WTC11 (cell line): ENCODE measurements around the gene MRPL23. TPM values are rescaled to one million over a fixed set of nuclear protein-coding genes. Genes with fewer than 3 reads are reported as not detected.

Experiments
- ATAC-seq: fragments of 200-7000 bp; cut with Tn5 transposase; 2 replicates; pipeline ENCODE4 v1.10.0; 2021; ENCODE audit warnings: mild to moderate bottlenecking, moderate library complexity
- CTCF ChIA-PET: fragments of 300-600 bp; sonication (Branson Sonifier 250); formaldehyde crosslinking; loops from one replicate; lab custom pipeline; 2021; ENCODE audit warnings: antibody characterized with exemption; lab: Charles Lee
- POLR2A ChIA-PET: fragments of 350-600 bp; sonication (Branson Sonifier 250); formaldehyde crosslinking; loops from one replicate; lab custom pipeline; 2021; ENCODE audit warnings: antibody characterized with exemption; lab: Charles Lee
- DNase-seq: peaks from one replicate; pipeline ENCODE4 v3.0.0; 2021; ENCODE audit warnings: low spot score
- H3K27ac Mint-ChIP-seq: 2 replicates; pipeline ENCODE4 v1.8.0; 2021; ENCODE audit warnings: mixed read lengths
- H3K27me3 Mint-ChIP-seq: 2 replicates; pipeline ENCODE4 v1.8.0; 2021; ENCODE audit warnings: low read depth, mild to moderate bottlenecking, moderate library complexity, mixed read lengths
- H3K36me3 Mint-ChIP-seq: 2 replicates; pipeline ENCODE4 v1.8.0; 2021; ENCODE audit warnings: mixed read lengths
- H3K4me1 Mint-ChIP-seq: 2 replicates; pipeline ENCODE4 v1.8.0; 2022; ENCODE audit warnings: mixed read lengths
- H3K4me3 Mint-ChIP-seq: 2 replicates; pipeline ENCODE4 v1.8.0; 2021; ENCODE audit warnings: mild to moderate bottlenecking, moderate library complexity, mixed read lengths
- H3K9me3 Mint-ChIP-seq: 2 replicates; pipeline ENCODE4 v1.8.0; 2021; ENCODE audit warnings: mixed read lengths
- CREB1 ChIP-seq: sonication (generic); formaldehyde crosslinking; IDR thresholded peaks from 2 replicates; pipeline ENCODE4 v1.8.0; 2023; ENCODE audit warnings: mild to moderate bottlenecking, missing genetic modification reagents
- E2F1 ChIP-seq: sonication (generic); formaldehyde crosslinking; IDR thresholded peaks from 2 replicates; pipeline ENCODE4 v1.8.0; 2022; ENCODE audit warnings: mild to moderate bottlenecking, missing genetic modification reagents
- ELF4 ChIP-seq: sonication (generic); formaldehyde crosslinking; IDR thresholded peaks from 2 replicates; pipeline ENCODE4 v1.8.1; 2022; ENCODE audit warnings: low read depth, mild to moderate bottlenecking, moderate library complexity, missing genetic modification reagents
- ESRRA ChIP-seq: sonication (generic); formaldehyde crosslinking; IDR thresholded peaks from 2 replicates; pipeline ENCODE4 v1.8.1; 2022; ENCODE audit warnings: mild to moderate bottlenecking, missing genetic modification reagents, borderline replicate concordance
- FOXP1 ChIP-seq: sonication (generic); formaldehyde crosslinking; IDR thresholded peaks from 2 replicates; pipeline ENCODE4 v1.8.0; 2022; ENCODE audit warnings: missing genetic modification reagents, mild to moderate bottlenecking, moderate library complexity, borderline replicate concordance
- FOXP4 ChIP-seq: sonication (generic); formaldehyde crosslinking; IDR thresholded peaks from 2 replicates; pipeline ENCODE4 v1.8.0; 2022; ENCODE audit warnings: mild to moderate bottlenecking, missing genetic modification reagents
- GABPB1 ChIP-seq: sonication (generic); formaldehyde crosslinking; IDR thresholded peaks from 2 replicates; pipeline ENCODE4 v1.8.1; 2023; ENCODE audit warnings: mild to moderate bottlenecking, missing genetic modification reagents
- GRHL2 ChIP-seq: fragments of 250-450 bp; sonication (Bioruptor Pico); IDR thresholded peaks from 2 replicates; pipeline ENCODE4 v1.8.0; 2022; ENCODE audit warnings: mild to moderate bottlenecking, moderate library complexity; ENCODE audit not compliant: insufficient replicate concordance, severe bottlenecking
- GTF2I ChIP-seq: fragments of 250-450 bp; sonication (Bioruptor Pico); conservative IDR thresholded peaks from 2 replicates; pipeline ENCODE4 v1.4.0; 2021; ENCODE audit warnings: mild to moderate bottlenecking
- HMGA2 ChIP-seq: fragments of 250-450 bp; sonication (Bioruptor Pico); IDR thresholded peaks from 2 replicates; pipeline ENCODE4 v1.4.0; 2021; ENCODE audit warnings: mild to moderate bottlenecking, moderate library complexity
- HMGXB4 ChIP-seq: sonication (generic); formaldehyde crosslinking; IDR thresholded peaks from 2 replicates; pipeline ENCODE4 v1.8.1; 2023; ENCODE audit warnings: mild to moderate bottlenecking, moderate library complexity, missing genetic modification reagents
- NR1H2 ChIP-seq: sonication (generic); formaldehyde crosslinking; IDR thresholded peaks from 2 replicates; pipeline ENCODE4 v1.9.0; 2021; ENCODE audit warnings: mild to moderate bottlenecking, moderate library complexity, missing genetic modification reagents
- PRDM15 ChIP-seq: sonication (generic); formaldehyde crosslinking; IDR thresholded peaks from 2 replicates; pipeline ENCODE4 v1.8.0; 2022; ENCODE audit warnings: missing genetic modification reagents
- PRRX2 ChIP-seq: fragments of 250-450 bp; sonication (Bioruptor Pico); IDR thresholded peaks from 2 replicates; pipeline ENCODE4 v1.8.0; 2021; ENCODE audit warnings: mild to moderate bottlenecking
- SP1 ChIP-seq: sonication (generic); formaldehyde crosslinking; conservative IDR thresholded peaks from 2 replicates; pipeline ENCODE4 v1.8.1; 2022; ENCODE audit warnings: missing genetic modification reagents
- STAT6 ChIP-seq: sonication (generic); formaldehyde crosslinking; conservative IDR thresholded peaks from 2 replicates; pipeline ENCODE4 v1.8.1; 2023; ENCODE audit warnings: mild to moderate bottlenecking, low read depth, missing genetic modification reagents, moderate library complexity
- USF1 ChIP-seq: sonication (generic); formaldehyde crosslinking; IDR thresholded peaks from 2 replicates; pipeline ENCODE4 v1.8.0; 2022; ENCODE audit warnings: mild to moderate bottlenecking, missing genetic modification reagents
- ZNF121 ChIP-seq: sonication (generic); formaldehyde crosslinking; IDR thresholded peaks from 2 replicates; pipeline ENCODE4 v1.8.0; 2023; ENCODE audit warnings: missing genetic modification reagents
- ZNF138 ChIP-seq: sonication (generic); formaldehyde crosslinking; conservative IDR thresholded peaks from 2 replicates; pipeline ENCODE4 v1.8.1; 2022; ENCODE audit warnings: mild to moderate bottlenecking, moderate library complexity, missing genetic modification reagents
- total RNA-seq: library from RNA; stranded (reverse); gene quantifications from 3 replicates; pipeline ENCODE4 v1.2.3, GENCODE V29; 2021

MRPL23 gene
- total RNA-seq, 1 experiment from 2014 or later, result 73.0 TPM

- DNase-seq, result no peak
- TF ChIP-seq GABPB1 (CRISPR knock-in tag) (no peak), SP1 (CRISPR knock-in tag) (no peak), ELF4 (CRISPR knock-in tag) (no peak), STAT6 (CRISPR knock-in tag) (no peak), USF1 (CRISPR knock-in tag) (no peak), CREB1 (no peak), PRRX2 (CRISPR knock-in tag) (no peak), HMGA2 (CRISPR knock-in tag) (no peak), FOXP4 (CRISPR knock-in tag) (no peak), GTF2I (CRISPR knock-in tag) (no peak)
- TF ChIP-seq, all 79 proteins: peak for 0
- no peaks in the 10 kb centered on the region for H3K36me3 Mint-ChIP-seq
- ChIA-PET CTCF (interaction anchor here (0.8 to 2.6 kb wide), 9 partner anchors 16 to 173 kb away, joined by 3 to 21 read pairs (median 5); no protein-coding TSS in a partner anchor), POLR2A (no interaction called here)
- ATAC-seq, result no peak
- no peaks in the 10 kb centered on the region for H3K27me3 Mint-ChIP-seq
- H3K27ac Mint-ChIP-seq, result no peak overlapping the region
- no peaks in the 10 kb centered on the region for H3K4me1 Mint-ChIP-seq
- H3K9me3 Mint-ChIP-seq, result no peaks in the 10 kb centered on the region
- H3K4me3 Mint-ChIP-seq, result no peak overlapping the region
Observed at GRCh38 chr11:1998290-1998689, 51.2 kb downstream of the MRPL23 start.

- CTCF ChIA-PET, result interaction anchor here (0.5 to 2.3 kb wide), 36 partner anchors 10 to 359 kb away, joined by 3 to 50 read pairs (median 4); partner anchors contain the start of gene TNNT3
- Mint-ChIP-seq H3K27me3 (no peaks in the 10 kb centered on the region), H3K27ac (no peak overlapping the region), H3K4me3 (no peak overlapping the region), H3K36me3 (no peaks in the 10 kb centered on the region), H3K4me1 (no peaks in the 10 kb centered on the region), H3K9me3 (no peaks in the 10 kb centered on the region)
- DNase-seq, result no peak
- TF ChIP-seq ZNF121 (no peak), ZNF138 (CRISPR knock-in tag) (no peak), HMGXB4 (CRISPR knock-in tag) (no peak), FOXP1 (CRISPR knock-in tag) (no peak), GRHL2 (CRISPR knock-in tag) (no peak), ESRRA (CRISPR knock-in tag) (no peak), NR1H2 (CRISPR knock-in tag) (no peak), PRDM15 (CRISPR knock-in tag) (no peak), E2F1 (CRISPR knock-in tag) (no peak)
- ATAC-seq, result no peak
- POLR2A ChIA-PET, result no interaction called here
Observed at GRCh38 chr11:1998861-1999260, 51.7 kb downstream of the MRPL23 start.
